ENCODE data around the gene WDR7.

Gene WDR7

DNA sequence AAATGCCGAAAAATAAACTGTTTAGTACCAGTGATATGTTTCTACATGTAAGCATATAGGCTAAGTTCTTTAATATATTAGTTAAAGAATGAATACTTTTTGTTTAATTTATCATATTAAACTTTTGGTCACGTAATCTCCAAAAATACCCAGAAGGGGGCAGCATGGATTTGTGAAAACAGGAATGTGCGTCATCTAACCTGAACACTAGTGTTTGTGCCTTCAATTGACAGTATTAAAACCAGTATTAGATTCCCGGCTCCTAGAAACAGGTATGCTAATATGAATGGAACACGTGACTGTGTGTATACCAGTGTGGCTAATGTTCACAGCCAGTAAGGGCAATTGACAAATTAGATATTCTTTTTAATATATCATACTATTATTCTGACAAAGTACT is 51.8 kb downstream of the WDR7 start:
- TF ChIP-seq, protein P1, sequence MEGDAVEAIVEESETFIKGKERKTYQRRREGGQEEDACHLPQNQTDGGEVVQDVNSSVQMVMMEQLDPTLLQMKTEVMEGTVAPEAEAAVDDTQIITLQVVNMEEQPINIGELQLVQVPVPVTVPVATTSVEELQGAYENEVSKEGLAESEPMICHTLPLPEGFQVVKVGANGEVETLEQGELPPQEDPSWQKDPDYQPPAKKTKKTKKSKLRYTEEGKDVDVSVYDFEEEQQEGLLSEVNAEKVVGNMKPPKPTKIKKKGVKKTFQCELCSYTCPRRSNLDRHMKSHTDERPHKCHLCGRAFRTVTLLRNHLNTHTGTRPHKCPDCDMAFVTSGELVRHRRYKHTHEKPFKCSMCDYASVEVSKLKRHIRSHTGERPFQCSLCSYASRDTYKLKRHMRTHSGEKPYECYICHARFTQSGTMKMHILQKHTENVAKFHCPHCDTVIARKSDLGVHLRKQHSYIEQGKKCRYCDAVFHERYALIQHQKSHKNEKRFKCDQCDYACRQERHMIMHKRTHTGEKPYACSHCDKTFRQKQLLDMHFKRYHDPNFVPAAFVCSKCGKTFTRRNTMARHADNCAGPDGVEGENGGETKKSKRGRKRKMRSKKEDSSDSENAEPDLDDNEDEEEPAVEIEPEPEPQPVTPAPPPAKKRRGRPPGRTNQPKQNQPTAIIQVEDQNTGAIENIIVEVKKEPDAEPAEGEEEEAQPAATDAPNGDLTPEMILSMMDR (IDR thresholded peaks at IDR 0.05; ENCODE audit: low read depth, low read length) = peak; percentile 36; the same call in 1 of the 2 replicates
- H3K4me3 ChIP-seq (ENCODE audit: low read depth, low read length) = no peak overlapping the region

DNA sequence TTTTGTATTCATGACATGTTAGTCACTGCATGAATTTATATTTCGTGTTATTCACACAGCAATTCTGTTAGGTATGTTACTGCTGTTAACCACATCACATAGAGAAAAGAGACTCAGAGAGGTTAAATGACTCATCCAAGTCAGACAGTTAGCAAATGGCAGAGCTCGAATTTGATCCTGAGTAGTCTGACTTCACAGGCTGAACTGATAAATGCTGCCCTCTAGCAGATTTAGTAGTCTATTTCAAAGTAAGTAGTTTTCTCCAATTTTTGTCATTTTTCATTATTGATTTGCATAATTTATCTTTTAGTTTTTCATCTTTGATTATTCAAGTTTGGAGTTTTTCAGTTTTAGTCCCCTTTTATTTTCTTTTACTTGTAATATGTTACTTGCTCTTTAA is 58.3 kb downstream of the WDR7 start:
- TF ChIP-seq, protein P1 (IDR thresholded peaks at IDR 0.05; ENCODE audit: low read depth, low read length) = no peak
- no peak overlapping the region for H3K4me3 ChIP-seq (ENCODE audit: low read depth, low read length)

DNA sequence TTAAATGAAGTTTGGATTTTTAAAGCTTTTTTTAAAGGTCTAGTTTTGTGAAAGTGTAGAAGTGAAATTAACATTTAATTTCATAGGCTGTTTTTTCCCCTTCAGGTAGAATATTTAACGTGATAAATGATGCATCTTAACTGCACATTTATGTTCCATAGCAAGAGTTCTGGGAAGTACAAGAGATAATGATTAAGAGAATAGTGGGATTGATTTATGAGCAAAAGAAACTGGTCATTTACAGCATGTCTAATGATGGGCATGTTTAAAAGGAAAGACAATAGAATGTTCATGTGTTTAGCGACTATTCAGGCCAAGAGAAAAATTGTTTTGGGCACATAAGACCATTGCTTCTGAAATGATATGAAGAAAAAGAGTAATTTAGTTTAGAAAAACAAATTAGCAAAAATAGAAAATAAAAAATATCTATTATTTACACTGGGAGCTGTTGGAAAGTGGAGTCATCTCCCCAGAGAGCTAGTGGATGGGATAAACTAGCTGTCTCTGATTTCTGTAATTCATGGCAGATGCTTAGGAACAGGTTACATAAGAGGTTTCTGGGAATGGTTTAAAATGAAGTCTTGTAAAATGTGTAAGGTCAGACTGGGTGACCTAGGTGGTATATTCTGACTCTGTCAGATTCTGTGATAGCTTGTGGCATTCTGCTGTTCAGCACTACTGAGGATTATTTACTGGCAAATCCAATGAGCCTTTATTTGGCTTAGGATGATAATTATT is 60.7 kb downstream of the WDR7 start:
- TF ChIP-seq, protein P1 (IDR thresholded peaks at IDR 0.05; ENCODE audit: low read depth, low read length) = no peak
- H3K4me3 ChIP-seq (ENCODE audit: low read depth, low read length) = no peak overlapping the region

DNA sequence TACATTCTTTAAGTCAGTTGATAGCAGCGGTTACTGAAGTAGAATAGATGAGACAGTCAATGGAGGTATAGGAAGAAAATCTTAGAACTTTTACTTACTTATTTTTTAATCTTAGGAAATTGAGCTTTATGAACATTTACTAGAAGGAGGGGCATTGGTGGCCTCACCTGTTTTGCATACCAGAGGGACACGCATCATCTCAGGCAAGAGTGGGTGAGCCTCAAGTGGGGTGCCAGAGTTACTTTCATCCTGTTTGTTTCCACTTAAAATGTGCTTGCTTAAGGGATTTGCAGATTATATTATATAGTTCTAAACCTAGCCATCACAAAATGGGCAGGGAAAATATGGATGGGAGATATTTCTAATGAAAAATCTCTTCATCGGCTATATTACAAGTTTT is 61.6 kb downstream of the WDR7 start:
- no peak overlapping the region for H3K4me3 ChIP-seq (ENCODE audit: low read depth, low read length)
- TF ChIP-seq, protein P1 (IDR thresholded peaks at IDR 0.05; ENCODE audit: low read depth, low read length) = no peak

DNA sequence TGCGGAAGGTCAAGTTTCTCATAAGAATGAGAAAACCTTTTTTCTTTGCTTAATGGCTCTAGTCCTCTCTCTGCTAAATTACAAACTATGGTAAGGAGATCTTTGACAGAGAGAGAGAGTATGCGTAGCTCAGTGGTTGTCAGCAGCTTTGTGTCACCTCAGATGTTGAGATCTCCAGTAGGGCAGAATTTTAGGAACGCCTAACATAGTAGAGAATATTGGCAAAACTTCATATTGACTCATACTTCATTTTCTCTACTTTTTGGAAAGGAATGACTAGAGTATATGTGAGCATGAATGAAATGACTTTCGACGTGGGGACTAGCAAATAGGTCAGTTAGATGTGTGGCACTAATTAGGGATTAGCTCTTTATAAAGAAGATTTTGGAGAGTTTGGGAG is 64.0 kb downstream of the WDR7 start:
- H3K4me3 ChIP-seq (ENCODE audit: low read depth, low read length) = no peak overlapping the region
- TF ChIP-seq, protein P1 (IDR thresholded peaks at IDR 0.05; ENCODE audit: low read depth, low read length) = no peak

DNA sequence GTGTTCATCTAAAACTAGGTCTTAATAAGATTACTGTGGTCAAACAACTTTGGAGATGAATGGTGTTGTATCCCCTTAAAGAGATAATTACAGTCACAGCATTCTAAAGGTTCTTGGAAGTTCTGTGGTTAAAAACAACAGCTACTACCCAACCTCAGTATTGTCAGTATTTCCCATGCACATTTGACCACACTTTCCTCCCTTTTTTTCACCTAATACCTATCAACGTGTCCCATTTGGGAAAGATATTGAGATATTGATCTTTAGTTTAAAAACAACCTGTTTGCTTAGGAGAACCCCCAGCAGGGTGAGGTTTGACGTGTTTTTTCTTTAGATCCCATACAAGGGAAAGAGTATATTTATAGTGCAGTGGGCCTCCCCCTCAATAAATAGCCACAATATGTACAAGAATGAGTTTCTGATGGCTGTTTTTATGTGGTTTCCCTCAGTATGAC is 65.6 kb downstream of the WDR7 start:
- TF ChIP-seq, protein P1 (IDR thresholded peaks at IDR 0.05; ENCODE audit: low read depth, low read length) = no peak

DNA sequence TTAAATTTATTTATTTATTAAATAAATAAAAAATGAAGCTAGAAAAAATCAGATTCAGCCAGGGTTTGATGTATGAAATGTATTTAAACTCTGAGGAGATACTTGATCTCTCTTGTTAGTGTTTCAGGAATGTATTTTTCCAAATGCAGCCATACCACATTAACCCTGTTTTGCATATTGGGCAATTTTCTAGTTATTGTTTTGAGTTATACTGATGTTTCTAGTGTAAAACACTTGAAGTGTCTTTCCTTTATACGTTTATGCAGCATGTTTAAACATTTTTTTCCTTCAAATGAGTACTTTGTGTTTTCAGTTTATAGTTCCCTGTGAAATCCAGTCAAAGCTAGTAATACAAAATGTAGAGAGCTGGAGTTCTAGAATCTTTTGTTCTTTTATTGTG is 69.9 kb downstream of the WDR7 start:
- H3K4me3 ChIP-seq (ENCODE audit: low read depth, low read length) = no peak overlapping the region
- TF ChIP-seq, protein P1 (IDR thresholded peaks at IDR 0.05; ENCODE audit: low read depth, low read length) = no peak

More for the DNA sequence above, 65.6 kb downstream of the WDR7 start:
- no peak overlapping the region for H3K4me3 ChIP-seq (ENCODE audit: low read depth, low read length)
